Mesothelial cell of epicardium (in vitro differentiated cells): ENCODE measurements around the gene GGT1. TPM values are rescaled to one million over a fixed set of nuclear protein-coding genes. Genes with fewer than 3 reads are reported as not detected.

ENCODE experiments used
- DNase-seq, 2 experiments: peaks; one replicate each; pipeline ENCODE4 v3.0.0; 2021; ENCODE audit warnings: low spot score in 2 of 2; ENCODE audit not compliant: unreplicated experiment in 2 of 2
- H3K27ac Mint-ChIP-seq: 2 replicates; pipeline ENCODE4 v1.8.0; 2021; ENCODE audit warnings: mixed read lengths
- H3K27me3 Mint-ChIP-seq: 2 replicates; pipeline ENCODE4 v1.8.0; 2021; ENCODE audit warnings: low read depth, mixed read lengths
- H3K36me3 Mint-ChIP-seq: 2 replicates; pipeline ENCODE4 v1.8.0; 2021; ENCODE audit warnings: mixed read lengths
- H3K4me1 Mint-ChIP-seq: 2 replicates; pipeline ENCODE4 v1.8.0; 2021; ENCODE audit warnings: mixed read lengths
- H3K4me3 Mint-ChIP-seq: 2 replicates; pipeline ENCODE4 v1.8.0; 2021; ENCODE audit warnings: mild to moderate bottlenecking, moderate library complexity, mixed read lengths
- H3K9me3 Mint-ChIP-seq: 2 replicates; pipeline ENCODE4 v1.8.0; 2021; ENCODE audit warnings: mixed read lengths
- CTCF ChIP-seq: fragments of 200-600 bp; sonication (generic); IDR thresholded peaks from one replicate; pipeline ENCODE4 v1.5.0; 2021; ENCODE audit warnings: antibody characterized with exemption; ENCODE audit not compliant: unreplicated experiment
- total RNA-seq: library from RNA; stranded (reverse); gene quantifications from 3 replicates; pipeline ENCODE4 v1.2.1, GENCODE V29; 2021

Gene GGT1
- total RNA-seq, 1 donor from 2014 or later, result 17.5 TPM

GRCh38 chr22:24582056-24582814 lies 20.8 kb upstream of the GGT1 start:
- Mint-ChIP-seq H3K9me3 (peaks cover 4% of the 10 kb centered on the region), H3K4me3 (no peak overlapping the region), H3K4me1 (peaks cover 44% of the 10 kb centered on the region), H3K27ac (no peak overlapping the region), H3K27me3 (no peaks in the 10 kb centered on the region), H3K36me3 (no peaks in the 10 kb centered on the region)
- TF ChIP-seq CTCF, result no peak
- DNase-seq, result no peak

- Mint-ChIP-seq H3K27ac (peak overlapping the region; percentile 93), H3K27me3 (no peaks in the 10 kb centered on the region)
- TF ChIP-seq CTCF, result no peak
Measured at GRCh38 chr22:24583221-24584165, 19.5 kb upstream of the GGT1 start.

GRCh38 chr22:24584166-24584790 lies 18.7 kb upstream of the GGT1 start:
- peaks cover 30% of the 10 kb centered on the region for H3K4me1 Mint-ChIP-seq
- no peak for DNase-seq
- H3K27me3 Mint-ChIP-seq, result no peaks in the 10 kb centered on the region
- peak overlapping the region; percentile 93 for H3K27ac Mint-ChIP-seq
- no peak for TF ChIP-seq CTCF
- no peaks in the 10 kb centered on the region for H3K36me3 Mint-ChIP-seq
- peak overlapping the region; percentile 6 for H3K4me3 Mint-ChIP-seq
- H3K9me3 Mint-ChIP-seq, result peaks cover 3% of the 10 kb centered on the region

More at GRCh38 chr22:24583221-24584165, 19.5 kb upstream of the GGT1 start:
- H3K4me3 Mint-ChIP-seq, result peak overlapping the region; percentile 6
- no peaks in the 10 kb centered on the region for H3K36me3 Mint-ChIP-seq
- H3K4me1 Mint-ChIP-seq, result peaks cover 37% of the 10 kb centered on the region
- peaks cover 4% of the 10 kb centered on the region for H3K9me3 Mint-ChIP-seq
- no peak for DNase-seq

GRCh38 chr22:24584871-24585411 lies 18.1 kb upstream of the GGT1 start:
- Mint-ChIP-seq H3K27ac (peak overlapping the region; percentile 93), H3K36me3 (no peaks in the 10 kb centered on the region), H3K4me1 (peaks cover 28% of the 10 kb centered on the region), H3K9me3 (no peaks in the 10 kb centered on the region), H3K4me3 (no peak overlapping the region), H3K27me3 (no peaks in the 10 kb centered on the region)
- DNase-seq, result no peak
- no peak for TF ChIP-seq CTCF

- no peak for DNase-seq
- Mint-ChIP-seq H3K4me3 (no peak overlapping the region), H3K9me3 (no peaks in the 10 kb centered on the region), H3K27me3 (no peaks in the 10 kb centered on the region), H3K4me1 (peaks cover 24% of the 10 kb centered on the region), H3K27ac (no peak overlapping the region), H3K36me3 (peaks cover under 1% of the 10 kb centered on the region)
- TF ChIP-seq CTCF, result no peak
Measured at GRCh38 chr22:24585461-24585860, 17.5 kb upstream of the GGT1 start.
